ENCODE measurements around the gene DESI2.

DNA sequence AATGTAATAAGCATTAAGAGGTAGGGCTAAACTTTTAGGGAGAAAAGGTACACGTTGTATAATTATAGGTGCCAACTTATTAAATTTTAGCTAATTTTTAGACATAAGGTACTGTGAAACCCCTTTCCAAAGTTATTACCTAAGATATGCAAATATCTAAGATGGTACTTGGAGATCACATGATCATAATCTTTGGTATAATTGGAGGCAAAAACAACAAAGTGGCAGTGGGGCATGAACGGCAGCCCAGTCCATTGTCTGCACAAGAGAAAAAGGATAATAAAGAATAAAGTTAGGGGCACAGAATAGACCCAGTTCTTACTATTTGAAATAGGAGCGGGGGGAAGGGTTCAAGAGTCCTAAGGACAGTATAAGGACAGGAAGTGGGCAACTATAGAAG, 51.2 kb downstream of the DESI2 start:
- TF ChIP-seq POLR2A (IDR thresholded peaks at IDR 0.05; ENCODE audit: low read length): no peak
- TF ChIP-seq GATA1 (IDR thresholded peaks at IDR 0.05; ENCODE audit: low read depth, low read length): no peak

All from erythroblast (primary cell).